HuH-7.5 (cell line): ENCODE data around the gene VAMP7.
"Not testable (repeated sequence)": the region's sequence is repeated elsewhere in the genome, so short reads cannot be mapped to it uniquely, and the experiment has no call there.

Source experiments
- DNase-seq: peaks from one replicate; pipeline ENCODE4 v3.0.0; 2011; ENCODE audit warnings: low spot score

VAMP7 gene

GRCh38 chrX:155881158-155881993 is at the start of gene VAMP7:
VAMP7 (plus strand) TSS chrX:155881345; CDS start chrX:155889467, 8,122 bp downstream.
- peak; percentile 35 for DNase-seq

- no peak for DNase-seq
Measured at GRCh38 chrX:155841232-155841631, 39.9 kb upstream of the VAMP7 start.

GRCh38 chrX:155851786-155852185 is 29.4 kb upstream of the VAMP7 start:
- DNase-seq: not testable (repeated sequence)

- no peak for DNase-seq
Measured at GRCh38 chrX:155857561-155857960, 23.6 kb upstream of the VAMP7 start.

GRCh38 chrX:155864655-155865054 is 16.5 kb upstream of the VAMP7 start:
- peak; percentile 7 for DNase-seq

GRCh38 chrX:155865193-155865592 is 16.0 kb upstream of the VAMP7 start:
- DNase-seq: no peak

- no peak for DNase-seq
Measured at GRCh38 chrX:155867821-155868220, 13.3 kb upstream of the VAMP7 start.

GRCh38 chrX:155870958-155871357 is 10.2 kb upstream of the VAMP7 start:
- DNase-seq: no peak

GRCh38 chrX:155871934-155872333 is 9.2 kb upstream of the VAMP7 start:
- no peak for DNase-seq

GRCh38 chrX:155873188-155873587 is 8.0 kb upstream of the VAMP7 start:
- DNase-seq: no peak

GRCh38 chrX:155874571-155875244 is 6.4 kb upstream of the VAMP7 start:
- DNase-seq: no peak

GRCh38 chrX:155876704-155877103 is 4.4 kb upstream of the VAMP7 start:
- DNase-seq: no peak

- no peak for DNase-seq
Measured at GRCh38 chrX:155877288-155877687, 3.9 kb upstream of the VAMP7 start.

- DNase-seq: no peak
Measured at GRCh38 chrX:155880586-155881157, 473 bp upstream of the VAMP7 start.

- no peak for DNase-seq
Measured at GRCh38 chrX:155886409-155886808, 5.3 kb downstream of the VAMP7 start.

- no peak for DNase-seq
Measured at GRCh38 chrX:155888139-155888538, 7.0 kb downstream of the VAMP7 start.

GRCh38 chrX:155889328-155889727 is 8.2 kb downstream of the VAMP7 start:
- no peak for DNase-seq

- DNase-seq: no peak
Measured at GRCh38 chrX:155891446-155892210, 10.5 kb downstream of the VAMP7 start.

GRCh38 chrX:155893521-155893920 is 12.4 kb downstream of the VAMP7 start:
- no peak for DNase-seq

- DNase-seq: no peak
Measured at GRCh38 chrX:155896512-155896911, 15.4 kb downstream of the VAMP7 start.

- no peak for DNase-seq
Measured at GRCh38 chrX:155899366-155899765, 18.2 kb downstream of the VAMP7 start.

GRCh38 chrX:155900765-155901164 is 19.6 kb downstream of the VAMP7 start:
- no peak for DNase-seq
